Progenitor cell of endocrine pancreas (in vitro differentiated cells): Measurements from ENCODE around the gene TLR5. TPM values are rescaled to one million over a fixed set of nuclear protein-coding genes. Genes with fewer than 3 reads are reported as not detected.

Experiments
- DNase-seq: peaks from one replicate; pipeline ENCODE4 v3.0.0; 2021; ENCODE audit warnings: low spot score; ENCODE audit not compliant: unreplicated experiment
- H3K27ac Mint-ChIP-seq: 2 replicates; pipeline ENCODE4 v1.8.0; 2021; ENCODE audit warnings: mild to moderate bottlenecking, moderate library complexity, mixed read lengths
- H3K27me3 Mint-ChIP-seq: 2 replicates; pipeline ENCODE4 v1.8.0; 2021; ENCODE audit warnings: mixed read lengths
- H3K36me3 Mint-ChIP-seq: 2 replicates; pipeline ENCODE4 v1.8.0; 2022; ENCODE audit warnings: mixed read lengths; ENCODE audit not compliant: insufficient read depth
- H3K4me1 Mint-ChIP-seq: 2 replicates; pipeline ENCODE4 v1.8.0; 2021; ENCODE audit warnings: low read depth, mixed read lengths
- H3K4me3 Mint-ChIP-seq: 2 replicates; pipeline ENCODE4 v1.8.0; 2021; ENCODE audit warnings: low read depth, mild to moderate bottlenecking, moderate library complexity, mixed read lengths
- H3K9me3 Mint-ChIP-seq: 2 replicates; pipeline ENCODE4 v1.8.0; 2021; ENCODE audit warnings: low read depth, mixed read lengths
- CTCF ChIP-seq: fragments of 200-600 bp; sonication (generic); IDR thresholded peaks from one replicate; pipeline ENCODE4 v1.5.0; 2021; ENCODE audit warnings: antibody characterized with exemption, mild to moderate bottlenecking; ENCODE audit not compliant: unreplicated experiment
- total RNA-seq: library from RNA; stranded (reverse); gene quantifications from 2 replicates; pipeline ENCODE4 v1.2.1, GENCODE V29; 2021

Gene TLR5
- total RNA-seq, 1 donor from 2014 or later = 3.2 TPM

DNA sequence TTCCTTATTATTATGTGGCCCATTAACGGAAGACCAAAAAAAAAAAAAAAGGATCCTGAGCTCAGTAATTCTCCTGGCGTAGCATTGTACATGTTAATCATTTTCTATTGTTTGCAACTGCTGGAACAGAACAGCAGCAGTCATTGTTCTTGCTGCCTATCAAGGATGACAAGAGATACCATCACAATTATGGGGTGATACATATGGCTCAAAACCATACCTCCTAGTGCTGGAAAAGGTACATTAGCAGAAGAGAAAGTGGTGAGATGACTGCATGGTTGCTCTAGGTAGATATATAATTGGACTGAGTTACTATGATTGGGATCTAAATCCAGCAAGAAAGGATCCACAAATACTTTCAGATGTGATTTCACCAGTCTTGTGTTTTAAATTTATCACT lies 13.3 kb upstream of the TLR5 start:
- Mint-ChIP-seq H3K27me3 (peaks cover 28% of the 10 kb centered on the region), H3K27ac (no peak overlapping the region), H3K4me3 (no peak overlapping the region), H3K9me3 (no peaks in the 10 kb centered on the region), H3K4me1 (no peaks in the 10 kb centered on the region), H3K36me3 (no peaks in the 10 kb centered on the region)
- no peak for TF ChIP-seq CTCF
- DNase-seq = no peak

DNA sequence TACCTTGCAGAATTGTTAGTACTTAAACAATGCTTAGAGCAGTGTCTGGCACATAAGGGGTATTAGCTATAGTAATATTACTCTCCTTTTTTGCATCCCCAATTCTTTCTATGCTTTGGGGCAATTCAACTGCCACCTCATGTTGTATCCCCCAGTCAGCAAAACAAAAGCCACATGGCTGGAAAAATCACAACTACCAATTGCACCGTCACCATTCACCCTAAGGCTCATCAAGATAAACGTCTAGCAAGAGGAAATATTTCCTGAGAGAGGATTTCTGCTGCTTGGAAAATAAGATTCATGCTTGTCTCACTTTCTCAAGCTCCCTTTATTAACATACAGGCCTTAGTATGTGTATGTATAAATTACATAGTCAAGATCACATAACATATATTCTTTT lies 12.1 kb upstream of the TLR5 start:
- no peaks in the 10 kb centered on the region for H3K4me1 Mint-ChIP-seq
- no peaks in the 10 kb centered on the region for H3K9me3 Mint-ChIP-seq
- no peak for DNase-seq
- peaks cover 18% of the 10 kb centered on the region for H3K27me3 Mint-ChIP-seq
- no peaks in the 10 kb centered on the region for H3K36me3 Mint-ChIP-seq
- H3K4me3 Mint-ChIP-seq = no peak overlapping the region
- no peak overlapping the region for H3K27ac Mint-ChIP-seq
- no peak for TF ChIP-seq CTCF

DNA sequence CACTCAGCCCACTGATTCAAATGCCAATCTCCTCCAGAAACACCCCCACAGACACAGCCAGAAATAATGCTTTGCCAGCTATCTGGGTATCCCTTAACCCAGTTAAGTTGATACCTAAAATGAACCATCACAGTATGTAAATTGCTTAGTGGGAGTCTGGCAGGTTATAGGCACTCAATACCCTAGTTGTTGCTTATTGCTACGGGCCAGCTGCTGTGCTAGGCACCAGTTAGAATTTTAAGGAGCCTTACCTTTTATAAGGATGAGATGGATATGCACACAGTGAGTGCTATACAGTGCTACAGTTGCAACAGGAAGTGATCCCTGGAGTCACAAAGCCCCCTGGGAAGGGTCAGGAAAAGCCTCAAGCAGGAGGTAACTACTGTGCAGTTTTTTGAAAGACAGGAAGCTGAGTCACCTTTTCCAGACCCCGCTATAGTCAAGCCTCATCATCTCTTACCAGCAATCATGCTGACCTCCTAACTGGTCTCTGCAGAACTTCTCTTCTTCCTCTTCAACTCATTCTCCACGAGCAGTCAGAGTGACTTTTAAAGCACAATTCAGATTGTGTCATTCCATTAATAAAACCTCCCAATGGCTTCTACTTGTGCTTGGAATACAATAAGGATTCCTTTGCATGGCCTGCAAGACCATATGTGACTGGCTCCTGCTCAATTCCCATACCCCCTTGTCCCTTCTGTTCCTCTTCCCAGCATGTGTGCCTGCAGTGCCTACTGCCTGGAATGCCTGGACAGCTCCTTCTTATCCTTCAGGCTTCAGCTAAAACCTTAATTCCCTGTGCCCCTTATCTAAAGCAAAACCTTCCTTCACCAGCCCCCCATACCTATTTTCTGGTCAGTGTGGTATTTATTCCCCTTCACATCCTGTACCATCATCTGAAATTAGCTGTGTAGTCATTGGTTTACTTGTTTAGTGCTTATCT lies 10.4 kb upstream of the TLR5 start:
- no peak overlapping the region for H3K4me3 Mint-ChIP-seq
- no peaks in the 10 kb centered on the region for H3K4me1 Mint-ChIP-seq
- H3K27ac Mint-ChIP-seq = no peak overlapping the region
- DNase-seq = no peak
- TF ChIP-seq CTCF = no peak
- H3K27me3 Mint-ChIP-seq = peaks cover 7% of the 10 kb centered on the region
- H3K36me3 Mint-ChIP-seq = no peaks in the 10 kb centered on the region
- H3K9me3 Mint-ChIP-seq = no peaks in the 10 kb centered on the region

GRCh38 chr1:223152399-223152798 lies 9.4 kb upstream of the TLR5 start:
- TF ChIP-seq CTCF = no peak
- no peaks in the 10 kb centered on the region for H3K4me1 Mint-ChIP-seq
- H3K4me3 Mint-ChIP-seq = no peak overlapping the region
- H3K9me3 Mint-ChIP-seq = peaks cover 4% of the 10 kb centered on the region
- no peak overlapping the region for H3K27ac Mint-ChIP-seq
- DNase-seq = no peak
- peaks cover 6% of the 10 kb centered on the region for H3K27me3 Mint-ChIP-seq
- no peaks in the 10 kb centered on the region for H3K36me3 Mint-ChIP-seq

GRCh38 chr1:223150443-223150842 lies 7.4 kb upstream of the TLR5 start:
- H3K9me3 Mint-ChIP-seq = peaks cover 13% of the 10 kb centered on the region
- DNase-seq = no peak
- H3K4me1 Mint-ChIP-seq = no peaks in the 10 kb centered on the region
- H3K27me3 Mint-ChIP-seq = peaks cover 10% of the 10 kb centered on the region
- peaks cover 2% of the 10 kb centered on the region for H3K36me3 Mint-ChIP-seq
- no peak for TF ChIP-seq CTCF
- H3K4me3 Mint-ChIP-seq = no peak overlapping the region
- no peak overlapping the region for H3K27ac Mint-ChIP-seq
